Endodermal cell (in vitro differentiated cells): ENCODE results near the gene SH3BP2. TPM values are rescaled to one million over a fixed set of nuclear protein-coding genes. Genes with fewer than 3 reads are reported as not detected.
A peak's percentile ranks its signal among the peaks of the same experiment; 100 is the strongest.

Experiments
- DNase-seq: peaks from one replicate; pipeline ENCODE4 v3.0.0-alpha.2; 2017
- H3K27ac ChIP-seq: 2 replicates; pipeline ENCODE4 v1.5.1; 2013; ENCODE audit warnings: mild to moderate bottlenecking, low read depth, low read length, moderate library complexity
- H3K27me3 ChIP-seq: 2 replicates; pipeline ENCODE4 v1.6.1; 2013; ENCODE audit warnings: mild to moderate bottlenecking, low read length, moderate library complexity; ENCODE audit not compliant: insufficient read depth, control insufficient read depth, poor library complexity, severe bottlenecking
- H3K36me3 ChIP-seq: 2 replicates; pipeline ENCODE4 v1.7.0; 2013; ENCODE audit warnings: mild to moderate bottlenecking, low read length, moderate library complexity; ENCODE audit not compliant: control insufficient read depth, insufficient read depth
- H3K4me1 ChIP-seq: one replicate; pipeline ENCODE4 v1.7.0; 2013; ENCODE audit warnings: low read length; ENCODE audit not compliant: control insufficient read depth, insufficient read depth
- H3K4me3 ChIP-seq: 2 replicates; pipeline ENCODE4 v1.5.1; 2013; ENCODE audit warnings: mild to moderate bottlenecking, low read length, moderate library complexity
- H3K9ac ChIP-seq: 2 replicates; pipeline ENCODE4 v1.6.1; 2013; ENCODE audit warnings: mild to moderate bottlenecking, low read length, moderate library complexity; ENCODE audit not compliant: poor library complexity, severe bottlenecking; ENCODE audit errors: extremely low read depth
- H3K9me3 ChIP-seq: 2 replicates; pipeline ENCODE4 v1.6.1; 2013; ENCODE audit warnings: mild to moderate bottlenecking, low read length, moderate library complexity; ENCODE audit not compliant: control insufficient read depth
- H3K27ac Mint-ChIP-seq: 2 replicates; pipeline ENCODE4 v1.8.0; 2020; ENCODE audit warnings: mixed read lengths
- H3K27me3 Mint-ChIP-seq: 2 replicates; pipeline ENCODE4 v1.8.0; 2021; ENCODE audit warnings: mild to moderate bottlenecking, mixed read lengths; ENCODE audit not compliant: insufficient read depth
- H3K36me3 Mint-ChIP-seq: 2 replicates; pipeline ENCODE4 v1.8.0; 2020; ENCODE audit warnings: low read depth, mixed read lengths
- H3K4me1 Mint-ChIP-seq: 2 replicates; pipeline ENCODE4 v1.8.0; 2020; ENCODE audit warnings: mixed read lengths
- H3K4me3 Mint-ChIP-seq: 2 replicates; pipeline ENCODE4 v1.8.0; 2020; ENCODE audit warnings: mild to moderate bottlenecking, moderate library complexity, mixed read lengths
- H3K9me3 Mint-ChIP-seq: 2 replicates; pipeline ENCODE4 v1.8.0; 2020; ENCODE audit warnings: mild to moderate bottlenecking, mixed read lengths
- WGBS, 2 experiments: methylation state at CpG; one replicate each; pipeline versions ENCODE4 v1.1.5 to v1.1.7; 2013; ENCODE audit warnings: missing lambda C conversion rate in 2 of 2, mixed read lengths in 1 of 2; ENCODE audit not compliant: insufficient coverage in 1 of 2, insufficient read length in 1 of 2; 5-methylcytosine and 5-hydroxymethylcytosine counted together
- total RNA-seq, 2 donors: library from RNA; stranded (reverse); fragmentation: NEBNext Ultra II Directional in 1 of 2; extraction: Animal tissue kit (Norgen Biotek cat#: 25700) in 1 of 2; gene quantifications; 2 replicates in 1 of 2; 3 replicates in 1 of 2; pipeline ENCODE4 v1.2.1, GENCODE V29; 2021
- TF ChIP-seq, protein P1 (sequence below): fragments of 200-600 bp; sonication (generic); conservative IDR thresholded peaks from 2 replicates; pipeline ENCODE4 v1.5.0; 2021; ENCODE audit warnings: antibody characterized with exemption, mild to moderate bottlenecking

SH3BP2 gene
- total RNA-seq, 2 donors from 2014 or later = 40.5 to 43.8 TPM

DNA sequence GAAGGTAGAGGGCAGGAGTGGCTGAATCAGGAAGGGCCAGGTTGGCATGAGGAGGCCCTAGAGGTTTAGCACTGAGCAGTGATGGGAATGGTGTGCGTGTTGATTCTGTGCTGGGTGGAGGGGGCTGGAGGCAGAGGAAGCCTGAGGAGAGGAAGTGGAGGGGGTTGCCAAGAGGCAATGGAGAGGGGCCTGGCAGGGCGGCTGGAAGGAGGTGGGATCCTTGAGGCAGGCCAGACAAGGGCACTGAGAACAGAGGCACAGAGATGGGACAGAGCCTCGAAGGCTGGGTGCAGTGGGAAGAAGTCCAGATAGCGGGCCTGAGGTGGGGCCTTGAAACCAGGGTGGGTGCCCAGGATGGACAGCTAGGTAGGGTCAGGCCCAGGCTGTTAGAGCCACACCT lies 24.3 kb downstream of the SH3BP2 start:
- WGBS, 2 experiments = 90 to 96% methylated on average over 2 to 4 of the region's 4 CpGs
- DNase-seq = no peak
- H3K9ac ChIP-seq = no peak overlapping the region
- peaks cover 4% of the 10 kb centered on the region for H3K4me1 Mint-ChIP-seq
- H3K36me3 ChIP-seq = peaks cover 16% of the 10 kb centered on the region
- H3K4me3 Mint-ChIP-seq = peak overlapping the region; percentile 59
- H3K27ac ChIP-seq = no peak overlapping the region
- TF ChIP-seq, protein P1, sequence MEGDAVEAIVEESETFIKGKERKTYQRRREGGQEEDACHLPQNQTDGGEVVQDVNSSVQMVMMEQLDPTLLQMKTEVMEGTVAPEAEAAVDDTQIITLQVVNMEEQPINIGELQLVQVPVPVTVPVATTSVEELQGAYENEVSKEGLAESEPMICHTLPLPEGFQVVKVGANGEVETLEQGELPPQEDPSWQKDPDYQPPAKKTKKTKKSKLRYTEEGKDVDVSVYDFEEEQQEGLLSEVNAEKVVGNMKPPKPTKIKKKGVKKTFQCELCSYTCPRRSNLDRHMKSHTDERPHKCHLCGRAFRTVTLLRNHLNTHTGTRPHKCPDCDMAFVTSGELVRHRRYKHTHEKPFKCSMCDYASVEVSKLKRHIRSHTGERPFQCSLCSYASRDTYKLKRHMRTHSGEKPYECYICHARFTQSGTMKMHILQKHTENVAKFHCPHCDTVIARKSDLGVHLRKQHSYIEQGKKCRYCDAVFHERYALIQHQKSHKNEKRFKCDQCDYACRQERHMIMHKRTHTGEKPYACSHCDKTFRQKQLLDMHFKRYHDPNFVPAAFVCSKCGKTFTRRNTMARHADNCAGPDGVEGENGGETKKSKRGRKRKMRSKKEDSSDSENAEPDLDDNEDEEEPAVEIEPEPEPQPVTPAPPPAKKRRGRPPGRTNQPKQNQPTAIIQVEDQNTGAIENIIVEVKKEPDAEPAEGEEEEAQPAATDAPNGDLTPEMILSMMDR = no peak
- no peaks in the 10 kb centered on the region for H3K27me3 ChIP-seq
- H3K36me3 Mint-ChIP-seq = peaks cover 3% of the 10 kb centered on the region
- H3K9me3 Mint-ChIP-seq = peaks cover 5% of the 10 kb centered on the region
- H3K27ac Mint-ChIP-seq = peak overlapping the region; percentile 71
- no peaks in the 10 kb centered on the region for H3K9me3 ChIP-seq
- H3K4me3 ChIP-seq = no peak overlapping the region
- no peaks in the 10 kb centered on the region for H3K4me1 ChIP-seq
- H3K27me3 Mint-ChIP-seq = peaks cover 7% of the 10 kb centered on the region

DNA sequence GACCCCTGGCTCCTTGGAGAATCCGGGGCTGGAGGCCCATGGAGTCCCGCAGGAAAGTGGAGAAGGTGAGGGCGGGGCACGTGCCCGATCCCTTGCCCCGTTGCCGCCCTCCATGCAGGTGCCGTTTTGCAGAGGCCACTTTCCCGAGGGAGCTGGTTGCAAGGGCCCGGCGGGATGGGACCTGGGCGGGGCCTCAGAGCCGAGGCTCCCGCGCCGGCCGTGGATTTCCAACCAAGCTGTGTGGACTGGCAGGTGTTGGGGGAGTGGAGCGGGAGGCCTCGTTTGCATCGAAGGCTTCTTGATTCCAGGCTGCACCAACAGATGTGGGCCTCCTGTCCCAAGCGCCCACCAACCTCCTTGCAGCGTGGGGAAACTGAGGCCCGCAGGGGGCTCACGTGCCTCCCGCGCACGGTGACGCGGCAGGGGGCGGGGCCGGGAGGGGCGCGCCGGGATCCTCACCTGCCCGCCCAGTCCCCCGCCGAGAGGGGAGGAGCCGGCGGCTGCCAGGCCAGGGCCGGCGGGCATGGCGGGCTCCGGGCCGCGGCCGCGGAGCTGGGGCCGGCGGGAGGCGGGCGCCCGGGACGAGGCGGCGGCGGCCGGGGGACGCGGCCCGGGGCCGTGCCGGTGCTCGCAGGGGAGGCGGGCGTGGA lies 24.9 kb downstream of the SH3BP2 start:
- H3K4me1 Mint-ChIP-seq = peaks cover 4% of the 10 kb centered on the region
- no peaks in the 10 kb centered on the region for H3K27me3 ChIP-seq
- peaks cover 7% of the 10 kb centered on the region for H3K27me3 Mint-ChIP-seq
- H3K36me3 Mint-ChIP-seq = peaks cover 8% of the 10 kb centered on the region
- TF ChIP-seq, protein P1 = no peak
- WGBS, 2 experiments = 15 to 60% methylated on average over 9 to 65 of the region's 65 CpGs
- peak; percentile 88 for DNase-seq
- H3K9me3 ChIP-seq = no peaks in the 10 kb centered on the region
- no peak overlapping the region for H3K27ac ChIP-seq
- peak overlapping the region; percentile 59 for H3K4me3 Mint-ChIP-seq
- peaks cover 16% of the 10 kb centered on the region for H3K36me3 ChIP-seq
- no peaks in the 10 kb centered on the region for H3K4me1 ChIP-seq
- peaks cover 5% of the 10 kb centered on the region for H3K9me3 Mint-ChIP-seq
- H3K9ac ChIP-seq = peak overlapping the region; percentile 64
- no peak overlapping the region for H3K4me3 ChIP-seq
- H3K27ac Mint-ChIP-seq = no peak overlapping the region

DNA sequence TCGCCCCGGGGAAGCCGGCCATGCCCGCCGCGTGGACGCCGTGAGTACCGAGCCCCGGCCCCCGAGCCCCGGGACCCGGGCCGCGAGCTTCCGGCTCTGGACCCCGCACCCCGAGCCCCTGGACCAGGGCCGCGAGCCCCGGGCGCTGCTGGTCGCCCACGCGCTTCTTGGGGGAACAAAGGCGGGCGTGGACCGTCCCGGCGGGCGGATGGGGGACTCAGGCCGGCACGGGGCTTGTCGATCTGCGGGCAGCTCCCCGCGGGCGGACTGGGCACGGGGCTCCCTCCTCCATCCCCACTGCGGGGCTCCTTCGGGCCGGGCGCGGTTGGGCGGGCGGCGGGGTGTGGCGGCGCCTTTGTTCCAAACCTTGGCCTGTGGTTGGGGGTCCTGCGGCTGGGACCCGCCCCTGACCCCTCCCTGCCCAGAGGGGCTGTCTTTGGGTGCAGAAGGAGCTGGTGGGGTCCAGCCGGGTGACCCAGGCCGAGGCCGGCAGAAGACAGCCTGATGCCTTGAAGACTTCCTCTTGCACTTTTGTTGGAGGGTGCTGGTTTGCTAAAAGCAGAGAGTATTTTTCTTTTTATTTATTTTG lies 25.6 kb downstream of the SH3BP2 start:
- WGBS, 2 experiments = 0% methylated on average over 10 to 54 of the region's 54 CpGs
- Mint-ChIP-seq H3K27ac (no peak overlapping the region), H3K36me3 (peaks cover 11% of the 10 kb centered on the region), H3K4me1 (peaks cover 4% of the 10 kb centered on the region), H3K4me3 (peak overlapping the region; percentile 59), H3K9me3 (peaks cover 5% of the 10 kb centered on the region), H3K27me3 (peaks cover 7% of the 10 kb centered on the region)
- Histone ChIP-seq H3K9ac (peak overlapping the region; percentile 64), H3K27me3 (no peaks in the 10 kb centered on the region), H3K4me3 (peak overlapping the region; percentile 80), H3K27ac (peak overlapping the region; percentile 68), H3K9me3 (no peaks in the 10 kb centered on the region), H3K4me1 (no peaks in the 10 kb centered on the region), H3K36me3 (peaks cover 18% of the 10 kb centered on the region)
- DNase-seq = peak; percentile 78
- TF ChIP-seq, protein P1 = no peak
